RKO (cell line): Measurements from ENCODE around the gene LRMDA.

Source experiments
- DNase-seq: peaks from one replicate; pipeline ENCODE4 v3.0.0-alpha.2; 2016; ENCODE audit warnings: low spot score

Gene LRMDA

GRCh38 chr10:76403912-76404311 is 972.5 kb downstream of the LRMDA start:
- DNase-seq, result no peak

- DNase-seq, result no peak
Observed at GRCh38 chr10:76404531-76404930, 973.1 kb downstream of the LRMDA start.

GRCh38 chr10:76405922-76406321 is 974.5 kb downstream of the LRMDA start:
- no peak for DNase-seq

- DNase-seq, result no peak
Observed at GRCh38 chr10:76408646-76409045, 977.2 kb downstream of the LRMDA start.

- DNase-seq, result no peak
Observed at GRCh38 chr10:76411729-76412435, 980.5 kb downstream of the LRMDA start.

- no peak for DNase-seq
Observed at GRCh38 chr10:76415554-76415953, 984.1 kb downstream of the LRMDA start.

GRCh38 chr10:76416642-76417041 is 985.2 kb downstream of the LRMDA start:
- DNase-seq, result no peak

- no peak for DNase-seq
Observed at GRCh38 chr10:76420725-76421124, 989.3 kb downstream of the LRMDA start.

GRCh38 chr10:76422769-76423168 is 991.3 kb downstream of the LRMDA start:
- no peak for DNase-seq

GRCh38 chr10:76428551-76429367 is 997.3 kb downstream of the LRMDA start:
- DNase-seq, result peak; percentile 4

GRCh38 chr10:76429368-76430060 is 998.1 kb downstream of the LRMDA start:
- no peak for DNase-seq

- no peak for DNase-seq
Observed at GRCh38 chr10:76430061-76430645, 998.7 kb downstream of the LRMDA start.

- peak; percentile 59 for DNase-seq
Observed at GRCh38 chr10:76432016-76433012, 1000.9 kb downstream of the LRMDA start.

GRCh38 chr10:76433161-76434005 is 1002.0 kb downstream of the LRMDA start:
- no peak for DNase-seq

- DNase-seq, result no peak
Observed at GRCh38 chr10:76435157-76435556, 1003.7 kb downstream of the LRMDA start.

GRCh38 chr10:76436401-76436811 is 1005.0 kb downstream of the LRMDA start:
- DNase-seq, result no peak

GRCh38 chr10:76436981-76437380 is 1005.6 kb downstream of the LRMDA start:
- DNase-seq, result no peak

GRCh38 chr10:76440426-76440825 is 1009.0 kb downstream of the LRMDA start:
- no peak for DNase-seq

- no peak for DNase-seq
Observed at GRCh38 chr10:76442113-76442512, 1010.7 kb downstream of the LRMDA start.
